22Rv1 (cell line): ENCODE data around the gene JDP2.

Source experiments
- CTCF ChIP-seq: fragments of 450-650 bp; IDR thresholded peaks from 2 replicates; pipeline ENCODE4 v1.5.1; 2017; ENCODE audit warnings: mild to moderate bottlenecking
- ZFX ChIP-seq: fragments of 450-650 bp; IDR thresholded peaks from 2 replicates; pipeline ENCODE4 v1.6.1; 2017; ENCODE audit warnings: antibody characterized with exemption, borderline replicate concordance

- TF ChIP-seq CTCF (no peak), ZFX (no peak)
Observed at GRCh38 chr14:75453817-75454434, 26.1 kb downstream of the JDP2 start.
